Epithelial cell of proximal tubule (primary cell): ENCODE measurements around the gene TNFRSF12A. TPM values are rescaled to one million over a fixed set of nuclear protein-coding genes. Genes with fewer than 3 reads are reported as not detected.

Experiments used
- DNase-seq: peaks from one replicate; pipeline ENCODE4 v3.0.0-alpha.2; 2011; ENCODE audit warnings: low read depth
- H3K4me3 ChIP-seq: 2 replicates; pipeline ENCODE4 v1.5.1; 2011; ENCODE audit warnings: low read depth, mild to moderate bottlenecking, low read length
- total RNA-seq: library from RNA; depleted of rRNA; stranded (reverse); fragments of >200 nt; gene quantifications from 2 replicates; pipeline ENCODE4 v1.2.3, GENCODE V29; 2015
- TF ChIP-seq, protein P1 (sequence below): conservative IDR thresholded peaks from 2 replicates; pipeline ENCODE4 v1.5.1; 2012; ENCODE audit warnings: low read depth, mild to moderate bottlenecking, low read length

TNFRSF12A gene, protein sequence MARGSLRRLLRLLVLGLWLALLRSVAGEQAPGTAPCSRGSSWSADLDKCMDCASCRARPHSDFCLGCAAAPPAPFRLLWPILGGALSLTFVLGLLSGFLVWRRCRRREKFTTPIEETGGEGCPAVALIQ
- total RNA-seq: 451 and 701 TPM in 2 replicates

DNA sequence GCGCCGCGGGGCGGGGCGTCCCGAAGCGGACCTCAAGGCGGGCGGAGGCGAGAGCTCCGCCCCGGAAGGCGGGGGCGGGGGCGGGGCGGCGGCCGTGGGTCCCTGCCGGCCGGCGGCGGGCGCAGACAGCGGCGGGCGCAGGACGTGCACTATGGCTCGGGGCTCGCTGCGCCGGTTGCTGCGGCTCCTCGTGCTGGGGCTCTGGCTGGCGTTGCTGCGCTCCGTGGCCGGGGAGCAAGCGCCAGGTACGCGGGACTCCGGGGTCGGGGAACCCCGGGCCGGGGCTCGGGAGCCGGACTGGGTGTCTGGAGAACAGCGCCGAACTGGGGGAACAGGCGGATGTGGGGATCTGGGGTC lies at the start of gene TNFRSF12A:
Gene TNFRSF12A (plus strand): TSS at position 122 of the 357 bp plus-strand sequence. CDS start 30 bp downstream, at position 152.
- peak within 1 kb of the TSS; percentile 96 for H3K4me3 ChIP-seq
- no peak for DNase-seq
- TF ChIP-seq, protein P1, sequence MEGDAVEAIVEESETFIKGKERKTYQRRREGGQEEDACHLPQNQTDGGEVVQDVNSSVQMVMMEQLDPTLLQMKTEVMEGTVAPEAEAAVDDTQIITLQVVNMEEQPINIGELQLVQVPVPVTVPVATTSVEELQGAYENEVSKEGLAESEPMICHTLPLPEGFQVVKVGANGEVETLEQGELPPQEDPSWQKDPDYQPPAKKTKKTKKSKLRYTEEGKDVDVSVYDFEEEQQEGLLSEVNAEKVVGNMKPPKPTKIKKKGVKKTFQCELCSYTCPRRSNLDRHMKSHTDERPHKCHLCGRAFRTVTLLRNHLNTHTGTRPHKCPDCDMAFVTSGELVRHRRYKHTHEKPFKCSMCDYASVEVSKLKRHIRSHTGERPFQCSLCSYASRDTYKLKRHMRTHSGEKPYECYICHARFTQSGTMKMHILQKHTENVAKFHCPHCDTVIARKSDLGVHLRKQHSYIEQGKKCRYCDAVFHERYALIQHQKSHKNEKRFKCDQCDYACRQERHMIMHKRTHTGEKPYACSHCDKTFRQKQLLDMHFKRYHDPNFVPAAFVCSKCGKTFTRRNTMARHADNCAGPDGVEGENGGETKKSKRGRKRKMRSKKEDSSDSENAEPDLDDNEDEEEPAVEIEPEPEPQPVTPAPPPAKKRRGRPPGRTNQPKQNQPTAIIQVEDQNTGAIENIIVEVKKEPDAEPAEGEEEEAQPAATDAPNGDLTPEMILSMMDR: no peak

DNA sequence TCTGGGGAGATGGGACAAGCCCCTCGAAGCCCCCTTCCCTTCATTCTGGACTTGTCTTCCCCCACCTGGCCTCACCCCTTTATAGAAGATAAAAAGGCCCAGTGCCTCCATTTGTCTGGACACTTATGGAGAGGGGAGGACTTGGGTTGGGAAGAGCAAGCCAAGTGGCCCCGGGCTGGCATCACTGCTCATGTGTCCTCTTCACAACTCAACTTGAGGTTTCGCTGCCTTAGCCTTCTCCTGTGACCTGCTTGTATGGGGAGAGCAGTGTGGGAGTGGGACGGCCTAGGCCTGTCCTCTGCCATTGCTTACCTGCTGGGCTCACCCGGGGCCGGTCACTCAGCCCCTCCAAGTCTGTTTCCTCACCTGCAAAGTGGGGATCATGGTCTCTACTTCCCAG lies 49.6 kb upstream of the TNFRSF12A start:
- peak overlapping the region; percentile 82 for H3K4me3 ChIP-seq
- TF ChIP-seq, protein P1: no peak
- DNase-seq: no peak

DNA sequence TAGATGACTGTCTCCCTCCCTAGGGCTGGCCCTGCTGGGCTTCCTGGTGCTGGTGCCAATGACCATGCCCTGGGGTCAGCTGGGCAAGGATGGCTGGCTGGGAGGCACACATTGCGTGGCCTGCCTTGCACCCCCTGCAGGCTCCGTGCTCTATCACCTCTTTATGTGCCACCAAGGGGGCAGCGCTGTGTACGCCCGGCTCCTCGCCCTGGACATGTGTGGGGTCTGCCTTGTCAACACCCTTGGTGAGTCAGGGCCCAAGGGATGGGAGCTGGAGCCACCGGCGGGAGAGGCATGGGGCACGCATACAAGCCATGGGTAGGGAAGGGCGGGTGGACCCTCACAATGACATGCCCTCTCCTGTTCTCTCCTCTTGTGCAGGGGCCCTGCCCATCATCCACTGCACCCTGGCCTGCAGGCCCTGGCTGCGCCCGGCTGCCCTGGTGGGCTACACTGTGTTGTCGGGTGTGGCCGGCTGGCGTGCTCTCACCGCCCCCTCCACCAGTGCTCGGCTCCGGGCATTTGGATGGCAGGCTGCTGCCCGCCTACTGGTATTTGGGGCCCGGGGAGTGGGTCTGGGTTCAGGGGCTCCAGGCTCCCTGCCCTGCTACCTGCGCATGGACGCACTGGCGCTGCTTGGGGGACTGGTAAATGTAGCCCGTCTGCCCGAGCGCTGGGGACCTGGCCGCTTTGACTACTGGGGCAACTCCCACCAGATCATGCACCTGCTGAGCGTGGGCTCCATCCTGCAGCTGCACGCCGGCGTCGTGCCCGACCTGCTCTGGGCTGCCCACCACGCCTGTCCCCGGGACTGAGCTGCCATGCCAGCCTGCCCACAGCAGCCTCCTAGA lies 48.8 kb upstream of the TNFRSF12A start:
- TF ChIP-seq, protein P1: no peak
- no peak for DNase-seq
- H3K4me3 ChIP-seq: no peak overlapping the region

DNA sequence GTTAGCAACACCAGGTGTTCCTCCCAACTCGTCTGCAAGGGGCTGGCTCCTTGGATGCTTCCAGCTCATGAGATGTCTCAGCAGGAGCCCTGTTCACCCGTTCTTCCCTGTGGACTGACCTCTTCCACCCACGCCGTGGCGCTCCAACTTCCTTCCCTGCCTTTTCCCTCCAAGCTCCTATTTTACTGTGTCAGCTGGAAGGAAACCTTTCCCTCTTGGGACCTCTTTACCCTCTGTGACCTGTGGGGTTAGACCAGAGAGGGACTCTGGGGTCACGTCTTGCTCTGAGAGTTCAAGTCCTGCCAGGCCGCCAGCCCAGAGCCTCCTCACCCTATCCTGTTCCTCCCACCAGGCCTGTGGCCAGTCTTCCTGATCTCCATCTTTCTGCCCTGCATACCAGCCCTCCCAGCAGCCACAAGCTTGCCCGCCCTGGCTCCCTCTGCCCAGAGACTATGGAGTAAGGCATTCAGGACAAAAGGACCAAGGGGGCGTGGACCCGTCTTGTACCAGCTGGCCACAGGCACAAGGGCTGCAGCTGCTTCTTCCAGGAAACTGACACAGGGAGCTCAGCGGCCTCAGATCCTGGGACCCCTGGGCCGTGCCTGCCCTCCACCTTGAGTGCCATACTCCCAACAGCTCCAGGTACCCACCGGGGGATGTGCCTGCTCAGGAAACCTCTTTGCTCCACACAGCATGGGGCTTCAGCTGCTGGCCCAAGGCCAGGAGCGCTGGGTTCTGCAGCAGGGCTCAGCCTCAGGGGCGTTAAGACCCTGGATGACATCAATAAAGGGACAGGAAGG lies 48.0 kb upstream of the TNFRSF12A start:
- H3K4me3 ChIP-seq: no peak overlapping the region
- DNase-seq: no peak
- TF ChIP-seq, protein P1: no peak

DNA sequence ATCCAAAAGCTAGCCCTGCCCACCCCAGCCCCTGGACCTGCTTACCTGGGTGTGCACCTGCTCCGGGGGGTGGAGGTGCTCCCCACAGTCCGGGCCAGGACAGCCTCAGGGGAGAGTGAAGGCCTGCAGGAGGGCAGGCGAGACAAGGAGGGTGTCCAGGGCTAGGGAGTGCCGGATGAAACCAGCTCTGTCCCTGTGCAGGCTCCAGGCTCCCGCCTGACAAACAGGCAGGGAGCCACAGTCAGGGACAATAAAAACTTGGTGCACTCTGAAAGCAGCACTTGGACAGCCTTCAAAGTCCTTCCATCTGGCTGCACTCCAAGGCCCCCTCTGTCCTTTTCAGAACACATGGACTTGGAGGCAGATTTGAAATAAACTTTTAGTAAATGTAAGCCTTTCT lies 47.1 kb upstream of the TNFRSF12A start:
- H3K4me3 ChIP-seq: no peak overlapping the region
- TF ChIP-seq, protein P1: no peak
- no peak for DNase-seq

DNA sequence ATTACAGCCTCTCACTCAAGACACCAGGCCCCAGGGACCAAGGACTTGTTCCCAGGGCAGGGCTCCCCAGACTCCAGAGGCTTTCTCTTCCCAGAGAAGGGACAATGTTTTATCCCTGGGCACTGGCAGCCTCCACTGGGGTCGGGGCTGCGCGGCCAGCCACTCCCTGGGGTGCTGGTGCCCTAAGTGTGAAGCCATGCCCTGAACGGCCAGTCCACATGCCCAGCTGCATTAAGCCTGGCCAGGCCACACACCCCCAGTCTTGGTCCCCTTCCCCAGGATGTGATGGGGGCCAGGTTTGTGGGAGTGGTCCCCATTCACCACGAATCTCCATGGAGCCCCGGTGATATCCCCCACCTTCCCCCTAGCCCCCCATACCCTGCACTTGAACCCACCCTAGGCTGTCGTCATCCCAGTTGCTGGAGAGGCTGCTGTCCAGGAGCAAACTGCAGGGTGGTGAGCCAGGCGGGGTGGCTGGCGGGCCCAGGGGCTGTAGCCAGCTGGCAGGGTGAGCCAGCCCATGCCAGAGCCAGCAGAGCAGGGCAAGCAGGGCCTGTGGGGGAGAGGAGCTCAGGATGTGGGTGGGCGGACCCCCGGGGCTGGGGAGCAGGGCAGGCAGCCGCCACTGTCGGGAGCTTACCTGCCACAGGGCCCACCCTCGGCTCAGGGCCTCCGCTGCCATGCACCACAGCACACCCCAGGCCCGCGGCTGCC lies 46.4 kb upstream of the TNFRSF12A start:
- no peak for DNase-seq
- H3K4me3 ChIP-seq: no peak overlapping the region
- TF ChIP-seq, protein P1: no peak
